K562 (cell line): ENCODE measurements around the gene ARHGAP25. TPM values are rescaled to one million over a fixed set of nuclear protein-coding genes. Genes with fewer than 3 reads are reported as not detected.

Experiments used
- ATAC-seq: fragments of 200-7000 bp; cut with Tn5 transposase; 3 replicates; pipeline ENCODE4 v1.9.1; 2020; ENCODE audit warnings: moderate library complexity
- BruUV-seq: library from RNA; stranded (reverse); fragments of 400-500 nt; replicated peaks from 2 replicates; lab custom pipeline; 2021; lab: Mats Ljungman, UMichigan
- CTCF ChIA-PET: fragments of 300-600 bp; formaldehyde crosslinking; extraction: SDS; loops from one replicate; lab custom pipeline; 2021; ENCODE audit warnings: low intra/inter-chr PET ratio; lab: Yijun Ruan, JAX
- POLR2A ChIA-PET: fragments of 300-600, 350-650 bp; sonication (Branson Sonifier 250); formaldehyde crosslinking; extraction: SDS; loops from one replicate; lab custom pipeline; 2021; ENCODE audit warnings: antibody characterized with exemption, inconsistent platforms; lab: Yijun Ruan, JAX
- DNase-seq, 4 experiments: peaks; one replicate each; pipeline versions ENCODE4 v3.0.0 to v3.0.0-alpha.2; 2011 to 2018; ENCODE audit warnings: low spot score in 3 of 4, mixed read lengths in 3 of 4; ENCODE audit errors: extremely low read depth in 1 of 4
- FAIRE-seq: peaks from 2 replicates; lab custom pipeline; 2011; peaks lifted over from hg19 to GRCh38; lab: Jason Lieb, UNC
- H2AFZ ChIP-seq: 2 replicates; pipeline ENCODE4 v1.6.0; 2011; ENCODE audit warnings: low read depth, low read length, control low read depth, inconsistent platforms
- H3K27ac ChIP-seq: fragments of 200-600 bp; 3 replicates; pipeline ENCODE4 v1.8.0; 2011; ENCODE audit warnings: low read depth, mild to moderate bottlenecking, control low read depth, inconsistent platforms, low read length, moderate library complexity, mixed read lengths; ENCODE audit errors: extremely low read depth
- H3K27me3 ChIP-seq, 2 experiments: fragments of 300-600 bp in 1 of 2; 2 replicates in 1 of 2; 3 replicates in 1 of 2; pipeline versions ENCODE4 v1.6.0 to v1.8.0; 2011; ENCODE audit warnings: inconsistent platforms in 2 of 2, low read length in 2 of 2, mild to moderate bottlenecking in 1 of 2, mixed read lengths in 1 of 2, moderate library complexity in 1 of 2; ENCODE audit not compliant: control insufficient read depth in 2 of 2, insufficient read depth in 2 of 2
- H3K36me3 ChIP-seq: fragments of 300-600 bp; 3 replicates; pipeline ENCODE4 v1.8.0; 2011; ENCODE audit warnings: mild to moderate bottlenecking, low read length, inconsistent platforms; ENCODE audit not compliant: control insufficient read depth, insufficient read depth
- H3K4me1 ChIP-seq, 2 experiments: fragments of 200-600 bp in 1 of 2; replicated peaks in 1 of 2; 2 replicates in 1 of 2; 3 replicates in 1 of 2; pipeline versions ENCODE4 v1.5.1 to v1.8.0; 2011; ENCODE audit warnings: inconsistent platforms in 2 of 2, low read length in 2 of 2, mild to moderate bottlenecking in 1 of 2, mixed read lengths in 1 of 2, moderate library complexity in 1 of 2; ENCODE audit not compliant: control insufficient read depth in 2 of 2, insufficient read depth in 2 of 2
- H3K4me2 ChIP-seq: 2 replicates; pipeline ENCODE4 v1.6.1; 2011; ENCODE audit warnings: low read length, control low read depth, inconsistent platforms, mixed read lengths; ENCODE audit not compliant: insufficient read depth
- H3K4me3 ChIP-seq: fragments of 200-600 bp; sonication (generic), shearing (Covaris generic); 2 replicates; pipeline ENCODE4 v1.5.1; 2016; ENCODE audit warnings: control low read depth, inconsistent platforms
- H3K79me2 ChIP-seq: fragments of 200-600 bp; 3 replicates; pipeline ENCODE4 v1.8.0; 2011; ENCODE audit warnings: low read length, inconsistent platforms; ENCODE audit not compliant: control insufficient read depth, insufficient read depth
- H3K9ac ChIP-seq, 2 experiments: 2 replicates each; pipeline versions ENCODE4 v1.6.0 to v1.6.1; 2011; ENCODE audit warnings: low read depth in 2 of 2, low read length in 2 of 2, control low read depth in 1 of 2, inconsistent platforms in 1 of 2, mild to moderate bottlenecking in 1 of 2, mixed read lengths in 1 of 2; ENCODE audit not compliant: insufficient read depth in 1 of 2
- H3K9me1 ChIP-seq: one replicate; pipeline ENCODE4 v1.6.0; 2011; ENCODE audit warnings: inconsistent platforms, mild to moderate bottlenecking, low read length, moderate library complexity; ENCODE audit not compliant: control insufficient read depth, insufficient read depth
- H3K9me3 ChIP-seq: replicated peaks from 2 replicates; pipeline ENCODE4 v1.5.1; 2011; ENCODE audit warnings: low read depth, low read length, inconsistent platforms; ENCODE audit not compliant: control insufficient read depth, insufficient read depth
- H4K20me1 ChIP-seq: replicated peaks from 2 replicates; pipeline ENCODE4 v1.6.1; 2011; ENCODE audit warnings: low read length, inconsistent platforms, mixed read lengths; ENCODE audit not compliant: control insufficient read depth, insufficient read depth
- ARID3A ChIP-seq: IDR thresholded peaks from 2 replicates; pipeline ENCODE4 v1.6.1; 2012; ENCODE audit warnings: low read depth, low read length, improper control_type of control experiment, borderline replicate concordance
- BDP1 ChIP-seq: IDR thresholded peaks from 3 replicates; pipeline ENCODE4 v1.6.1; 2011; ENCODE audit not compliant: insufficient read length, insufficient read depth
- CXXC5 ChIP-seq: fragments of 250-450 bp; sonication (Bioruptor Pico); IDR thresholded peaks from 2 replicates; pipeline ENCODE4 v1.8.0; 2022; ENCODE audit warnings: inconsistent platforms, mild to moderate bottlenecking, moderate library complexity
- HES1 ChIP-seq: fragments of 450-650 bp; IDR thresholded peaks from 2 replicates; pipeline ENCODE4 v1.6.1; 2016; ENCODE audit warnings: low read depth, mild to moderate bottlenecking, moderate library complexity
- HMG20A ChIP-seq: fragments of 450-650 bp; formaldehyde crosslinking; conservative IDR thresholded peaks from 2 replicates; pipeline ENCODE4 v1.4.0; 2020; ENCODE audit warnings: mild to moderate bottlenecking, mixed read lengths
- ID3 ChIP-seq, 2 experiments: fragments of 250-450 bp in 1 of 2; fragments of 450-650 bp in 1 of 2; sonication (Bioruptor Pico) in 1 of 2; IDR thresholded peaks; 2 replicates each; pipeline versions ENCODE4 v1.6.1 to v1.8.0; 2016 to 2021; ENCODE audit warnings: mild to moderate bottlenecking in 2 of 2, moderate library complexity in 2 of 2, missing compliant biosample characterization in 1 of 2, missing genetic modification characterization in 1 of 2
- KDM5B ChIP-seq: fragments of 200-600 bp; sonication (generic); IDR thresholded peaks from 2 replicates; pipeline ENCODE4 v1.6.1; 2012; ENCODE audit warnings: low read depth, mild to moderate bottlenecking, moderate library complexity, low read length, control low read depth, inconsistent platforms; ENCODE audit not compliant: insufficient replicate concordance
- SMARCA5 ChIP-seq: fragments of 450-650 bp; IDR thresholded peaks from 2 replicates; pipeline ENCODE4 v1.6.1; 2016
- TOE1 ChIP-seq, 2 experiments: fragments of 450-650 bp in 1 of 2; sonication (generic) in 1 of 2; formaldehyde crosslinking in 1 of 2; IDR thresholded peaks; 2 replicates each; pipeline versions ENCODE4 v1.7.1 to v1.8.0; 2016 to 2022; ENCODE audit warnings: borderline replicate concordance in 2 of 2, mild to moderate bottlenecking in 2 of 2, antibody characterized with exemption in 1 of 2, inconsistent platforms in 1 of 2, low read depth in 1 of 2, missing genetic modification reagents in 1 of 2, moderate library complexity in 1 of 2
- ZNF184 ChIP-seq: sonication (generic); formaldehyde crosslinking; IDR thresholded peaks from 2 replicates; pipeline ENCODE4 v1.5.0; 2020; ENCODE audit warnings: missing genetic modification reagents
- ZNF589 ChIP-seq: fragments of 200-800 bp; sonication (Bioruptor generic); IDR thresholded peaks from 2 replicates; pipeline ENCODE4 v1.6.1; 2016; ENCODE audit warnings: low read depth, missing genetic modification characterization, missing compliant biosample characterization
- WGBS: fragments of 100-300 bp; shearing (Covaris generic); methylation state at CpG from one replicate; pipeline ENCODE4 v1.1.6; 2016; ENCODE audit warnings: low coverage, mixed read lengths; ENCODE audit not compliant: insufficient coverage; ENCODE audit errors: missing lambda C conversion rate; 5-methylcytosine and 5-hydroxymethylcytosine counted together
- in situ Hi-C: fragments of 300-500 bp; cut with MboI; formaldehyde crosslinking; loops from 4 replicates; pipeline ENCODE4 v1.15.0; 2018; ENCODE audit warnings: inconsistent platforms, mixed read lengths
- intact Hi-C: fragments of 100-400 bp; cut with micrococcal nuclease; formaldehyde crosslinking; loops from 2 replicates; pipeline ENCODE4 v1.14.2; 2022
- polyA plus RNA-seq, 8 experiments: library from polyadenylated mRNA; depleted of rRNA in 4 of 8; stranded (reverse) in 5 of 8; unstranded in 3 of 8; fragments of >200 nt; fragmentation: Nextera tagmentation in 2 of 8; fragmentation: Illumina TruSeq in 1 of 8; extraction: Ambion mirVana in 2 of 8; extraction: Trizol in 1 of 8; gene quantifications; 2 replicates each; pipeline versions ENCODE4 v1.2.1 to v1.2.3, GENCODE V29; 2011 to 2014; ENCODE audit warnings: inconsistent platforms in 1 of 8, missing spikeins in 1 of 8
- total RNA-seq, 7 experiments: library from RNA; depleted of rRNA in 6 of 7; stranded (reverse); fragments of >200 nt in 6 of 7; fragmentation: Illumina TruSeq in 2 of 7; extraction: Trizol in 2 of 7; gene quantifications; 2 replicates each; pipeline versions ENCODE4 v1.2.1 to v1.2.3, GENCODE V29; 2011 to 2021; ENCODE audit warnings: low replicate concordance in 1 of 7

Gene ARHGAP25
- total and polyA plus RNA-seq, 9 of the 15 experiments (the other 6 are each of a cell fraction or from before 2014, with no cell fraction given): 4.9 to 14.8 (median 10.7) TPM

- Histone ChIP-seq H2AFZ (no peak overlapping the region), H3K36me3 (no peaks in the 10 kb centered on the region), H3K9me1 (no peaks in the 10 kb centered on the region), H3K9ac (no peak overlapping the region)
- no peak for ATAC-seq
- no TSS peak for BruUV-seq
- POLR2A ChIA-PET: interaction anchor here (0.8 kb wide), 1 partner anchor 8 kb away, joined by 4 read pairs; no protein-coding TSS in a partner anchor
- CTCF ChIA-PET: interaction anchor here (1.0 kb wide), 1 partner anchor 40 kb away, joined by 3 read pairs; no protein-coding TSS in a partner anchor
- in situ Hi-C loops: loop anchor here (10.0 kb wide), 1 partner anchor 175 kb away; no protein-coding TSS in a partner anchor
- TF ChIP-seq KDM5B (no peak), CXXC5 (CRISPR knock-in tag) (no peak), TOE1 (IDR thresholded peaks at IDR 0.05; ENCODE audit: borderline replicate concordance) (no peak), TOE1 (CRISPR knock-in tag; IDR thresholded peaks at IDR 0.05; ENCODE audit: borderline replicate concordance, low read depth) (no peak), ZNF184 (CRISPR knock-in tag) (no peak), ARID3A (no peak), ID3 (CRISPR knock-in tag; IDR thresholded peaks at IDR 0.05) (no peak), ID3 (tag; IDR thresholded peaks at IDR 0.05) (no peak), HMG20A (CRISPR knock-in tag) (no peak), ZNF589 (CRISPR knock-in tag) (no peak), BDP1 (no peak), SMARCA5 (no peak), HES1 (no peak)
- TF ChIP-seq, all 486 proteins: peak for 0
- FAIRE-seq (no peak), DNase-seq (no peak)
- Histone ChIP-seq H3K9me3 (no peaks in the 10 kb centered on the region), H3K4me3 (no peak overlapping the region), H3K27ac (no peak overlapping the region), H3K4me2 (no peak overlapping the region), H3K4me1 (peaks cover 0 to 12% of the 10 kb centered on the region in 2 experiments; a peak in 2 of 5 replicates), H3K79me2 (no peaks in the 10 kb centered on the region), H4K20me1 (no peaks in the 10 kb centered on the region), H3K27me3 (no peaks in the 10 kb centered on the region)
- WGBS: 71% methylated on average over 6 of the region's 6 CpGs
- intact Hi-C loops: no loop called here
Observed at GRCh38 chr2:68749345-68749744, 14.7 kb downstream of the ARHGAP25 start.
